Naive thymus-derived CD4-positive, alpha-beta T cell (primary cell): ENCODE measurements around the gene SHISA6. TPM values are rescaled to one million over a fixed set of nuclear protein-coding genes. Genes with fewer than 3 reads are reported as not detected.
"Not testable (repeated sequence)": the region's sequence is repeated elsewhere in the genome, so short reads cannot be mapped to it uniquely, and the experiment has no call there.

Source experiments
- ATAC-seq: fragments of 150-1000 bp; cut with Tn5 transposase; 2 replicates; pipeline ENCODE4 v1.10.0; 2021; ENCODE audit warnings: mild to moderate bottlenecking, moderate library complexity
- CTCF ChIA-PET: fragments of 350-600 bp; sonication (Branson Sonifier 250); formaldehyde crosslinking; loops from one replicate; lab custom pipeline; 2021; ENCODE audit warnings: antibody characterized with exemption; lab: Charles Lee
- POLR2A ChIA-PET: fragments of 350-600 bp; sonication (Branson Sonifier 250); formaldehyde crosslinking; loops from one replicate; lab custom pipeline; 2021; ENCODE audit warnings: antibody characterized with exemption, inconsistent platforms; lab: Charles Lee
- DNase-seq, 9 donors: peaks; one replicate each; pipeline versions ENCODE4 v3.0.0 to v3.0.0-alpha.2; 2020 to 2022; ENCODE audit warnings: mixed read lengths in 1 of 9
- H3K27ac ChIP-seq: one replicate; pipeline ENCODE4 v1.7.0; 2013; ENCODE audit warnings: mild to moderate bottlenecking, low read depth, low read length, moderate library complexity
- H3K27me3 ChIP-seq, 2 donors: one replicate each; pipeline ENCODE4 v1.7.0; 2013; ENCODE audit warnings: low read length in 2 of 2, mild to moderate bottlenecking in 2 of 2, moderate library complexity in 2 of 2; ENCODE audit not compliant: control insufficient read depth in 2 of 2, insufficient read depth in 2 of 2
- H3K36me3 ChIP-seq, 3 experiments: 1 replicate in 2 of 3; 2 replicates in 1 of 3; pipeline ENCODE4 v1.7.0; 2013; ENCODE audit warnings: low read length in 3 of 3, mild to moderate bottlenecking in 3 of 3, moderate library complexity in 1 of 3; ENCODE audit not compliant: insufficient read depth in 3 of 3, control insufficient read depth in 2 of 3
- H3K4me1 ChIP-seq, 2 donors: one replicate each; pipeline ENCODE4 v1.7.0; 2013; ENCODE audit warnings: low read length in 2 of 2, mild to moderate bottlenecking in 2 of 2, moderate library complexity in 1 of 2; ENCODE audit not compliant: control insufficient read depth in 2 of 2, insufficient read depth in 2 of 2
- H3K4me3 ChIP-seq: 2 replicates; pipeline ENCODE4 v1.7.0; 2013; ENCODE audit warnings: mild to moderate bottlenecking, low read length
- H3K9me3 ChIP-seq, 3 experiments: 1 replicate in 2 of 3; 2 replicates in 1 of 3; pipeline ENCODE4 v1.7.0; 2013; ENCODE audit warnings: low read length in 3 of 3; ENCODE audit not compliant: control insufficient read depth in 2 of 3
- H3K27ac Mint-ChIP-seq, 9 donors: one replicate each; pipeline ENCODE4 v1.8.0; 2020 to 2022; ENCODE audit warnings: mixed read lengths in 9 of 9, mild to moderate bottlenecking in 8 of 9, moderate library complexity in 5 of 9, inconsistent platforms in 2 of 9
- H3K27me3 Mint-ChIP-seq, 5 donors: one replicate each; pipeline ENCODE4 v1.8.0; 2021 to 2022; ENCODE audit warnings: mixed read lengths in 5 of 5, mild to moderate bottlenecking in 1 of 5
- H3K36me3 Mint-ChIP-seq, 5 donors: one replicate each; pipeline ENCODE4 v1.8.0; 2020 to 2022; ENCODE audit warnings: mixed read lengths in 5 of 5, mild to moderate bottlenecking in 3 of 5, inconsistent platforms in 1 of 5
- H3K4me1 Mint-ChIP-seq, 7 donors: one replicate each; pipeline ENCODE4 v1.8.0; 2020 to 2022; ENCODE audit warnings: mixed read lengths in 7 of 7, mild to moderate bottlenecking in 3 of 7, inconsistent platforms in 1 of 7
- H3K4me3 Mint-ChIP-seq, 10 donors: one replicate each; pipeline ENCODE4 v1.8.0; 2020 to 2022; ENCODE audit warnings: mild to moderate bottlenecking in 10 of 10, mixed read lengths in 10 of 10, moderate library complexity in 6 of 10, inconsistent platforms in 2 of 10
- H3K9me3 Mint-ChIP-seq, 11 donors: one replicate each; pipeline ENCODE4 v1.8.0; 2020 to 2022; ENCODE audit warnings: mixed read lengths in 11 of 11, mild to moderate bottlenecking in 4 of 11, inconsistent platforms in 1 of 11, moderate library complexity in 1 of 11
- intact Hi-C, 2 donors: fragments of 100-400 bp; cut with micrococcal nuclease; formaldehyde crosslinking; loops; one replicate each; pipeline ENCODE4 v1.15.1; 2023
- polyA plus RNA-seq, 2 donors: library from polyadenylated mRNA; unstranded; fragments of 300-500 nt; fragmentation: Illumina TruSeq; gene quantifications; one replicate each; pipeline ENCODE4 v1.2.3, GENCODE V29; 2021
- total RNA-seq, 6 experiments: library from RNA in 5 of 6; stranded (reverse) in 5 of 6; gene quantifications; 1 replicate in 5 of 6; 2 replicates in 1 of 6; pipeline ENCODE4 v1.2.3 and lab custom pipeline; 2021 to 2026

Gene SHISA6
- total and polyA plus RNA-seq, 7 experiments from 2014 or later: not detected

DNA sequence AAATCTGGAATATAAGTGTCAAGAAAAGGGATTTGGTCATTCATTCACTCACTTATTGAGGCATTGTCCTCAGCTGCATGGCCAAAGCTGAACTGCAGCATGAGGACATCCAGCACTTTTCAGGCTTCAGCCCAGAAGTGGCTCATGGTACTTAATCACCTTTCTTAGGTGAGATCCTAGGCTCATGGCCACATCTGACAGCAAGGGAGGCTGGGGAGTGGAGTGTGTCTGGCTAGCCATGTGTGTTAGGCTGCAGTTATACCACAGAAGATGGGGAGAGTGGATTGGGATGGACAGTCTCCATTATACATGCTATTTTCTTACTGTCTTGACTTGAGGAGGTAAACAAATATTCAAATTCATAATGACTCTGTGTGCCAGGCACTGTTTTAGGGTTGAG, 68.8 kb downstream of the SHISA6 start:
- Histone ChIP-seq H3K27ac (no peak overlapping the region), H3K36me3 (no peaks in the 10 kb centered on the region), H3K9me3 (no peaks in the 10 kb centered on the region), H3K4me1 (no peaks in the 10 kb centered on the region), H3K27me3 (no peaks in the 10 kb centered on the region), H3K4me3 (no peak overlapping the region)
- DNase-seq (no peak), ATAC-seq (no peak)
- CTCF ChIA-PET: no interaction called here
- POLR2A ChIA-PET: no interaction called here
- Mint-ChIP-seq H3K27ac (no peak overlapping the region), H3K4me1 (no peaks in the 10 kb centered on the region), H3K9me3 (peaks cover 0 to 12% (median 2%) of the 10 kb centered on the region in 11 donors), H3K27me3 (peaks cover 0 to 10% (median 0%) of the 10 kb centered on the region in 5 donors), H3K36me3 (no peaks in the 10 kb centered on the region), H3K4me3 (no peak overlapping the region)
- intact Hi-C loops: no loop called here

DNA sequence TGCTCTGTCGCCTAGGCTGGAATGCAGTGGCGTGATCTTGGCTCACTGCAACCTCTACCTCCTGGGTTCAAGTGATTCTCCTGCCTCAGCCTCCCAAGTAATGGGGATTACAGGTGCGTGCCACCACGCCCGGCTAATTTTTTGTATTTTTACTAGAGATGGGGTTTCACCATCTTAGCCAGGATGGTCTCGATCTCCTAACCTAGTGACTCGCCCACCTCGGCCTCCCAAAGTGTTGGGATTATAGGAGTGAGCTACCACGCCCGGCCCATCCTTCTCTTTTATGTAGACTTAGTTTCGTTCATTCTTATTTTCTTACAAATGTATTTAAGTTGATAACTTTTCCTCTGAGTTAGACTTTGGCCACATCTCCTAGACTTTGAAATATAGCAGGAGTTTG, 75.4 kb downstream of the SHISA6 start:
- POLR2A ChIA-PET, H3K27me3 ChIP-seq, H3K4me1 ChIP-seq, H3K9me3 ChIP-seq, H3K9me3 Mint-ChIP-seq, H3K36me3 Mint-ChIP-seq, CTCF ChIA-PET, H3K4me3 Mint-ChIP-seq, ATAC-seq, H3K27ac Mint-ChIP-seq, DNase-seq, H3K4me3 ChIP-seq, H3K27ac ChIP-seq, H3K36me3 ChIP-seq, H3K4me1 Mint-ChIP-seq, intact Hi-C loops: not testable (repeated sequence)
- H3K27me3 Mint-ChIP-seq: peaks cover 0 to 10% (median 0%) of the 10 kb centered on the region in 5 donors

DNA sequence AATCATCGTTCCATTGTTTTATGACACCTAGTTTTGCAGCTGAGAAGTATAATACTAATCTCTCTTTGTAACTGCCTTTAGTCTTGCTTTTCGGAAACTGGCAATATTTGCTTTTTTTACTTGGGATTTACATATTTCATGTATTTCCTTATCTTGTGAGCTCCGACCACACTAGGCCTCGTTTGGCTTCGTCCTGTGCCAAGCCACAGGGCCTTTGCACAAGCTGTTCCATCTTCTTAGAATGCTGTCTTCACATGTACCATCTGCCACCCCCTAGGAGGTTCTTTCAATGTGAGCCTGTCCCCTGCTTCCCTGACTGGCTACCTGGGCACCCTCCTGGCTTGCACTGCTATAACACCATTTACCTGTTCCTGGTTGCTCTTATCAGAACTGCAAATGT, 77.2 kb downstream of the SHISA6 start:
- no peaks in the 10 kb centered on the region for H3K27me3 ChIP-seq
- H3K36me3 Mint-ChIP-seq: no peaks in the 10 kb centered on the region
- intact Hi-C loops: no loop called here
- no peak overlapping the region for H3K4me3 Mint-ChIP-seq
- DNase-seq (no peak), ATAC-seq (no peak)
- no peak overlapping the region for H3K27ac ChIP-seq
- no peaks in the 10 kb centered on the region for H3K4me1 Mint-ChIP-seq
- no peaks in the 10 kb centered on the region for H3K9me3 ChIP-seq
- no peak overlapping the region for H3K4me3 ChIP-seq
- ChIA-PET CTCF (no interaction called here), POLR2A (no interaction called here)
- no peaks in the 10 kb centered on the region for H3K4me1 ChIP-seq
- H3K27me3 Mint-ChIP-seq: peaks cover 0 to 10% (median 0%) of the 10 kb centered on the region in 5 donors
- no peak overlapping the region for H3K27ac Mint-ChIP-seq
- no peaks in the 10 kb centered on the region for H3K36me3 ChIP-seq
- peaks cover 0 to 13% (median 0%) of the 10 kb centered on the region in 11 donors for H3K9me3 Mint-ChIP-seq

DNA sequence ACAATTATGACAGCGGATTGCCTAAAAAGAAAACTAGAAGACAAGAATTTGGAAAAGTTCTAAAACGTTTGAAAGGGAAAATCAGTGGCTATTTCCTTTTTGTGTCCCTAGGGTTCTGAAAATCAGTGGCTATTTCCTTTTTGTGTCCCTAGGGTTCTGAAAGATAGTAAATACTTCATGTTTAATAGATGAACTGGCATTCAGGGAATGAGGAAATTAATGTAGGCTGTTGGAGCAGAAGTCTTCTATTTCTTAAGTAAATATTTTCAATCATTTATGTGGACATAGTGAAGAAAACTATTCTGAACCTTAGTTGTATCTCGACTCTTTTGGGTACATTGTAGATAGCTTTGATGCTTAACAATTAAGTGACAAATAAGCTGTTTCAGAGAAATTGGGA, 78.9 kb downstream of the SHISA6 start:
- H3K4me1 ChIP-seq: no peaks in the 10 kb centered on the region
- POLR2A ChIA-PET: no interaction called here
- intact Hi-C loops: no loop called here
- H3K9me3 ChIP-seq: no peaks in the 10 kb centered on the region
- H3K9me3 Mint-ChIP-seq: peaks cover 0 to 13% (median 2%) of the 10 kb centered on the region in 11 donors
- ATAC-seq: no peak
- no peak for DNase-seq
- no peak overlapping the region for H3K27ac ChIP-seq
- H3K27me3 ChIP-seq: no peaks in the 10 kb centered on the region
- no peak overlapping the region for H3K27ac Mint-ChIP-seq
- CTCF ChIA-PET: no interaction called here
- H3K4me1 Mint-ChIP-seq: no peaks in the 10 kb centered on the region
- no peak overlapping the region for H3K4me3 ChIP-seq
- peaks cover 0 to 17% (median 0%) of the 10 kb centered on the region in 5 donors for H3K27me3 Mint-ChIP-seq
- H3K36me3 Mint-ChIP-seq: no peaks in the 10 kb centered on the region
- no peaks in the 10 kb centered on the region for H3K36me3 ChIP-seq
- H3K4me3 Mint-ChIP-seq: no peak overlapping the region

DNA sequence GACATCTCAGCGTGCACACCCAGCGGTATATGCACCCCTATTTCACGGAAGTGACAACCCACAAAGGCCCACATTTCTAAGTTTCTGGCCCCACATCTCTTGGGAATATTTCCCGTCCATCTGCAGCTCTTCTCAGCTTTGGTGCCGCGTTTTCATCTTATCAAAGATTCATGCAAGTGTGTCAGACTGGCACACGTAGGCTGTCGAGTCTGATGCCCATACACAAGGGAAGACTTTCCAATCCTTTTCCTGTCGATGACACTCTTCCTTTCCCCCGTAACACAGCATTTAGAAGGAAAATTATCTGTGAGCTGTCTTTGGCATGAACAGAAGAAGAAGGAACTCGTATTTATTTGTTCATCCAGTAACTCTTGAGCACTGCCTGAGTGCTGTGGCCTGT, 83.0 kb downstream of the SHISA6 start:
- H3K27me3 ChIP-seq: no peaks in the 10 kb centered on the region
- Mint-ChIP-seq H3K4me1 (no peaks in the 10 kb centered on the region), H3K27ac (no peak overlapping the region), H3K9me3 (peaks cover 0 to 13% (median 2%) of the 10 kb centered on the region in 11 donors), H3K27me3 (peaks cover 0 to 17% (median 0%) of the 10 kb centered on the region in 5 donors), H3K36me3 (no peaks in the 10 kb centered on the region), H3K4me3 (no peak overlapping the region)
- H3K9me3 ChIP-seq: no peaks in the 10 kb centered on the region
- DNase-seq: no peak
- no peak overlapping the region for H3K27ac ChIP-seq
- ATAC-seq: no peak
- no peaks in the 10 kb centered on the region for H3K4me1 ChIP-seq
- ChIA-PET CTCF (no interaction called here), POLR2A (no interaction called here)
- no peak overlapping the region for H3K4me3 ChIP-seq
- H3K36me3 ChIP-seq: no peaks in the 10 kb centered on the region
- intact Hi-C loops: no loop called here

DNA sequence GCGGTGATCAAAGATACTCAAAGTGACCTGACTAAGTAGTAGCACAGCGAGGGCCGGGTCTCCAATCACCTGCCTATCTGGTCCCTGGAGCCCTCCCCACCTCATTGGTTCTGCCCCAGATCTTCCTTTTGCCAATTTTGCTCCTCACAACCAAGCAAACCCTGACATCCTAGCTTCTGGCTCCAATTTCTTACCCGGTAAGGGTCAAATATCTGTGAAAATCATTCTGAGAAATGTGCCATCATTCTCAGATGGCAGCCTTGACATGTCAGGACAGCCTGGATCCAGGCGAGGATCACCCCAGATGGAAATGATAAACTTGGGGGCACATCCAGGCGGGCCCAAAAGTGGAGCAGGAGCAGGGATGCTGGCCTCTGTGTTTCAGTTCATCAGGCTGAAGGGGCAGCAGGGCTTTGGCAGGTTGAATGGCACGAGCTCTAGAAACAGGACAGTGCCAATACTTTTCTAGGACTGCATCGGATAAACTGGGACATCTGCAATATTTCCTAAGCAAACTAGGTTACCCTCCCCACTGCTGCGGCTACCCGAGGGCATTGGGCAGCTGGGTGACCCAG, 83.9 kb downstream of the SHISA6 start:
- no peaks in the 10 kb centered on the region for H3K36me3 Mint-ChIP-seq
- intact Hi-C loops: no loop called here
- Histone ChIP-seq H3K4me3 (no peak overlapping the region), H3K9me3 (no peaks in the 10 kb centered on the region), H3K27ac (no peak overlapping the region), H3K4me1 (no peaks in the 10 kb centered on the region), H3K36me3 (no peaks in the 10 kb centered on the region), H3K27me3 (no peaks in the 10 kb centered on the region)
- H3K9me3 Mint-ChIP-seq: peaks cover 0 to 13% (median 2%) of the 10 kb centered on the region in 11 donors
- ATAC-seq (no peak), DNase-seq (no peak)
- ChIA-PET POLR2A (no interaction called here), CTCF (no interaction called here)
- H3K4me3 Mint-ChIP-seq: no peak overlapping the region
- no peak overlapping the region for H3K27ac Mint-ChIP-seq
- no peaks in the 10 kb centered on the region for H3K4me1 Mint-ChIP-seq
- peaks cover 0 to 13% (median 0%) of the 10 kb centered on the region in 5 donors for H3K27me3 Mint-ChIP-seq

DNA sequence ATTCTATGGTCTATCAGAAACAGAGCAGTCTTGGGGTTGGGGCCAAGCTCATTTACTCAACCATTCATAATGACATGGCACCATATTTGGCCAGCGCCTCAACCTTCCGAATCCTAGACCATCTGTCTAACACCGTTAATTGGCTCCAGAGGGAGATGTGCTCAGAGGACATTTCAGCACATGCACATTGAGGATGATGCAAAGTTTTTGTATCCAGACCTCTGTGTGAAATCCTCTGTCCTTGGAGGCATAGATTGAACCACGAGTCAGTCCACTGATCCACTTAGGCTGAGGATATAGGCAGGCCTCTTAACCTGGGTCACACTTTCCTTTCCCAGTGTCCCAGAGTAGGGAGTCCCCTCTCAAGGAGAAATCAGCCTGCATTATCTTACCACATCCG, 85.5 kb downstream of the SHISA6 start:
- Mint-ChIP-seq H3K27ac (no peak overlapping the region), H3K27me3 (peaks cover 0 to 7% (median 0%) of the 10 kb centered on the region in 5 donors), H3K4me3 (no peak overlapping the region), H3K9me3 (peaks cover 0 to 13% (median 2%) of the 10 kb centered on the region in 11 donors), H3K4me1 (peaks cover 0 to under 1% (median 0%) of the 10 kb centered on the region in 7 donors), H3K36me3 (no peaks in the 10 kb centered on the region)
- Histone ChIP-seq H3K9me3 (no peaks in the 10 kb centered on the region), H3K4me3 (no peak overlapping the region), H3K27me3 (no peaks in the 10 kb centered on the region), H3K27ac (no peak overlapping the region), H3K4me1 (no peaks in the 10 kb centered on the region), H3K36me3 (no peaks in the 10 kb centered on the region)
- intact Hi-C loops: no loop called here
- CTCF ChIA-PET: no interaction called here
- POLR2A ChIA-PET: no interaction called here
- ATAC-seq (no peak), DNase-seq (no peak)
